ENCODE results near the gene SETDB1.

The SETDB1 gene

GRCh38 chr1:151003180-151003579, 77.0 kb downstream of the SETDB1 start:
- CTCF ChIA-PET = interaction anchor here (0.5 to 3.9 kb wide), 4 partner anchors 22 to 980 kb away, joined by 3 to 31 read pairs (median 4); partner anchors contain the start of gene ANXA9

GRCh38 chr1:151005729-151006319, 79.7 kb downstream of the SETDB1 start:
- H3K27ac ChIP-seq (ENCODE audit: extremely low read depth, low read depth, low read length) = peak overlapping the region; percentile 58
- peak overlapping the region; percentile 53 for H3K4me3 ChIP-seq (ENCODE audit: low read depth, low read length)
- POLR2A ChIA-PET = interaction anchor here (1.0 to 3.0 kb wide), 12 partner anchors 10 to 427 kb away, joined by 3 to 17 read pairs (median 5); partner anchors contain the start of genes C1orf56, CDC42SE1, CERS2 and ENSA
- H3K36me3 ChIP-seq (ENCODE audit: control insufficient read depth in 2 of 2, insufficient read depth in 1 of 2, low read length in 2 of 2) = peaks cover 0 to 19% of the 10 kb centered on the region in 2 experiments; a peak in 1 of 3 replicates
- H3K4me1 ChIP-seq (ENCODE audit: control insufficient read depth, insufficient read depth, low read length) = 0 out of 2 replicates have a peak, but pooled peaks cover 3% of the 10 kb centered on the region
- TF ChIP-seq ZBTB48 (tag by site-specific recombination; IDR thresholded peaks at IDR 0.05) (no peak), ZNF830 (tag by site-specific recombination; IDR thresholded peaks at IDR 0.05; ENCODE audit: low read depth) (no peak), ZNF600 (tag by site-specific recombination; IDR thresholded peaks at IDR 0.05) (peak; percentile 16; the same call in 1 of the 2 replicates), SP7 (tag by site-specific recombination; IDR thresholded peaks at IDR 0.05) (no peak), ZNF549 (tag by site-specific recombination; IDR thresholded peaks at IDR 0.05) (no peak)
- CTCF ChIA-PET = interaction anchor here (0.5 to 3.9 kb wide), 14 partner anchors 10 to 516 kb away, joined by 3 to 73 read pairs (median 4); partner anchors contain the start of genes ANXA9 and MLLT11
- H3K9me3 ChIP-seq (ENCODE audit: control insufficient read depth, insufficient read depth, low read depth, low read length) = no peaks in the 10 kb centered on the region

More at GRCh38 chr1:151003180-151003579, 77.0 kb downstream of the SETDB1 start:
- H3K36me3 ChIP-seq (ENCODE audit: control insufficient read depth in 2 of 2, insufficient read depth in 1 of 2, low read length in 2 of 2) = peaks cover 0 to 43% of the 10 kb centered on the region in 2 experiments; a peak in 1 of 3 replicates
- 0 out of 2 replicates have a peak, but pooled peaks cover 3% of the 10 kb centered on the region for H3K4me1 ChIP-seq (ENCODE audit: control insufficient read depth, insufficient read depth, low read length)
- H3K4me3 ChIP-seq (ENCODE audit: low read depth, low read length) = no peak overlapping the region
- POLR2A ChIA-PET = no interaction called here
- no peaks in the 10 kb centered on the region for H3K9me3 ChIP-seq (ENCODE audit: control insufficient read depth, insufficient read depth, low read depth, low read length)
- TF ChIP-seq ZNF707 (tag by site-specific recombination; IDR thresholded peaks at IDR 0.05) (no peak), ZNF548 (tag by site-specific recombination; IDR thresholded peaks at IDR 0.05) (no peak), ZNF600 (tag by site-specific recombination; IDR thresholded peaks at IDR 0.05) (no peak), ZNF416 (tag by site-specific recombination; IDR thresholded peaks at IDR 0.05) (no peak)
- no peak overlapping the region for H3K27ac ChIP-seq (ENCODE audit: extremely low read depth, low read depth, low read length)

GRCh38 chr1:151006327-151007052, 80.3 kb downstream of the SETDB1 start, which contains the start of gene MINDY1:
Gene MINDY1 (minus strand): TSS chr1:151006902. CDS start chr1:151002617, 4,285 bp downstream.
- Histone ChIP-seq H3K27ac (ENCODE audit: extremely low read depth, low read depth, low read length) (peak within 1 kb of the TSS; percentile 58), H3K4me3 (ENCODE audit: low read depth, low read length) (peak within 1 kb of the TSS; percentile 53), H3K9me3 (ENCODE audit: control insufficient read depth, insufficient read depth, low read depth, low read length) (no peaks in the 10 kb centered on the region), H3K36me3 (ENCODE audit: control insufficient read depth in 2 of 2, insufficient read depth in 1 of 2, low read length in 2 of 2) (peaks cover 0 to 12% of the 10 kb centered on the region in 2 experiments; a peak in 1 of 3 replicates), H3K4me1 (ENCODE audit: control insufficient read depth, insufficient read depth, low read length) (0 out of 2 replicates have a peak, but pooled peaks cover 3% of the 10 kb centered on the region)
- ChIA-PET POLR2A (interaction anchor here (1.0 to 3.0 kb wide), 11 partner anchors 11 to 428 kb away, joined by 3 to 17 read pairs (median 5); partner anchors contain the start of genes C1orf56, CDC42SE1, CERS2 and ENSA), CTCF (interaction anchor here (0.5 to 3.9 kb wide), 17 partner anchors 10 to 529 kb away, joined by 3 to 73 read pairs (median 4); partner anchors contain the start of genes ANXA9 and MLLT11)
- TF ChIP-seq ZNF449 (tag by site-specific recombination; IDR thresholded peaks at IDR 0.05) (no peak), ZBTB6 (tag by site-specific recombination; IDR thresholded peaks at IDR 0.05) (no peak), ZNF645 (tag by site-specific recombination; IDR thresholded peaks at IDR 0.05) (no peak), ZNF221 (tag by site-specific recombination; IDR thresholded peaks at IDR 0.05; ENCODE audit: borderline replicate concordance) (no peak), ZBTB44 (tag by site-specific recombination; IDR thresholded peaks at IDR 0.05) (no peak), ZNF174 (tag by site-specific recombination; IDR thresholded peaks at IDR 0.05) (no peak), ZBTB11 (tag by site-specific recombination; conservative IDR thresholded peaks at IDR 0.05; ENCODE audit: low read depth) (no peak), ZNF560 (tag by site-specific recombination; IDR thresholded peaks at IDR 0.05; ENCODE audit: borderline replicate concordance) (no peak), MZF1 (tag by site-specific recombination; IDR thresholded peaks at IDR 0.05; ENCODE audit: borderline replicate concordance) (peak; percentile 88; the same call in 1 of the 2 replicates)

All from HEK293 (cell line).